Hypothalamus (tissue), 51 donors: ENCODE measurements around the gene LRRC8B.
"Not testable (repeated sequence)": the region's sequence is repeated elsewhere in the genome, so short reads cannot be mapped to it uniquely, and the experiment has no call there.

ENCODE experiments used
- DNase-seq, 51 donors: peaks; one replicate each; lab custom pipeline; 2025; lab: John Stamatoyannopoulos, UW

The LRRC8B gene

DNA sequence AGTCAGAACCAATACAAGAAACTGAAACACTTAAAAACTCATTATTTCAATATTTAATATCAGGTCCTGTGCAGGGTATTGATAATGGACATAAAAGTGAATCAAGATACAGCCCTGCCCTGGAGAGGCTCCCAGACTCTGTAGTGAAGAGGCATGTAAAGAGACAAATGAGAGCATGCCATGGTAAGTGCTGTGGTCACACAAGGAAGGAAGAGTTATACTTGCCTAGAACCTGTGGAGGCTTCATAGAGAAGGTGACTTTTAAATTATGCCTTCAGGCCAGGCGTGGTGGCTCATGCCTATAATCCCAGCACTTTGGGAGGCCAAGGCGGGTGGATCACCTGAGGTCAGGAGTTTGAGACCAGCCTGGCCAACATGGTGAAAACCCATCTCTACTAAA is 105.0 kb downstream of the LRRC8B start:
- DNase-seq: not testable (repeated sequence)

DNA sequence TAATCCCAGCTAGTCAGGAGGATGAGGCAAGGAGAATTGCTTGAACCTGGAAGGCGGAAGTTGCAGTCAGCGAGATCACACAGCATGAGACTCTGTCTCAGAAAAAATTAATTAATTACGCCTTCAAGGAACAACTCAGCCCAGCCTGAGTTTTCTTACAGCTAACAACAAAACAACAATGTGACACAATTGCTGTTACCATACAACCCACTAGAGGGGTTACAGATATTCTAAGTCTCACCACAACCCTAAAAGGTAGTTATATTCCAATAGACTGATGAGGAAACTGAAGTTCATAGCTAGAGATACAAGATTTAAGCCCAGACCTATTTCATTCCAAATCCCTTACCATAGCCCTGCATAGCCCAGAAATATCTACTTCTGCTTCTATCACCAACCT is 105.4 kb downstream of the LRRC8B start:
- no peak for DNase-seq

DNA sequence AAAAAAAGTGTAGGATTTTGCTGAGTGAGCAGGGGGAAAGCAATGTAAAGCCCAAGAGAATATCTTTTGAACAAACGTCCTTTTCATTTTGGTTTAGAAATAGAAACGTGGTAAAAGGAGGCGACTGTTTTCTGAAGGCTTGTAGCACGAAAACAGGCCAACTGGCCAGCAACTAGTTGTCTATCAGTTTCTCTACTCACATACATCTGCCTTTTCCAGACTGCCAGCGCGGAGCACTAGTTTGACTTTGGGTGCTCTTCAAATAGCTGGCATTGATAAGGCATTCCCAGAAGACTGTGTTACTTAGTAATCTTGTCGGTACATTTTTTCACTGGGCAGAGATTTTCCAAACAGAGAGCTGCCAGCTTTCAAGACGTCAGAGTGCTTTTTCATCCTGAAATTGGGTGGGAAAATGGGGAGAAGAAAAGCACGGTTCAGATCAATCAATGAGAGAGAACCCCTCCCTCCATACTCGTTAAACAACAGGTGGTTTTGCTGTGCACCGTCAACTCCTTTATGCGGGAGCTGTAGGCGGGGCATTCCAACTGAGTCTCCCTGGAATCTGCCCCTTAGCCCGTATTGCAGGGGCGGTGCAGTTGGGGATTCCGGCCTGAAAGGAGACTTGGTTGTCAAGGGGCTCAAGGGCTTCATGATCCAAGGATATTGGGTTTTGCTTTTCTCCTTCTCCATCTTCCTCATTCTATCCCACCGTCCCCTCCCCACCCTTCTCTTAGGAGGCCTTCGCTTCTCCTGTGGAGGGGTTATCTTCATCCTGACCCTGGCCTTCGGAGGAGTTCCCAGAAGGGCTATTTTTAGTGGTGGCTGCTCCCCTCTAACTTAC is 107.4 kb downstream of the LRRC8B start:
- peak in 20 of 51 donors; percentile 20 to 86 (median 46) for DNase-seq

DNA sequence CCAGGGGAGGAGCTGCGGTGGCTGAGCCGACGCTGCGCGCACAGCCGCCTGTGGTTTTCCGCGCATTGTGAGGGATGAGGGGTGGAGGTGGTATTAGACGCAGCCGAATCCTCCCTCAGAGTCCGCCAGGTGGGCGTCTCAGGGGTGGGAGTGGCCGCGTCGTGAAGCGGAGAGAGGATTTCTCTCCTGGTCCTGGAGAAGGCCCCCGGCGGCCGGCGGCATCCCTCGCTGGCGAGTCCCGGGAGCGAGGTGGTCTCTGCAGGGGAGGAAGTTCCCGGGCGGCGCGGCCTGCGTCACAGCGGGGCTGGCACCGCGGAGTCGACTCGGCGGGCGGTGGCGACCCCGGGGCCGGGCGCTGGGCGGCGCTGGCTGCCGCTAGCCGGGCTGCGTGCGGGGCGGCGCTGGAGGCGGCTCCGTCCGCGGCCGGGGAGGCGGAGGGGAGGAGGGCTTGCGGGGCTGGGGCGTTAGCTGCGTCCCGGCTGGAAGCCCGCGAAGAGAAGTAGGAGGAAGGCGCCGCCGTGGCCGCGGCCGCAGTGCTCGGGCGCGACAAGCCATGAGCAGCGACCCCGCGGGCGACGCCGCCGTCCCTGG is 108.1 kb downstream of the LRRC8B start, which contains the start of gene LRRC8C:
Gene LRRC8C, plus strand, starts transcription at position 464 of the 591 bp plus-strand sequence. CDS start 53,354 bp downstream, outside the sequence.
- DNase-seq: peak in 50 of 51 donors; percentile 43 to 96 (median 79)

DNA sequence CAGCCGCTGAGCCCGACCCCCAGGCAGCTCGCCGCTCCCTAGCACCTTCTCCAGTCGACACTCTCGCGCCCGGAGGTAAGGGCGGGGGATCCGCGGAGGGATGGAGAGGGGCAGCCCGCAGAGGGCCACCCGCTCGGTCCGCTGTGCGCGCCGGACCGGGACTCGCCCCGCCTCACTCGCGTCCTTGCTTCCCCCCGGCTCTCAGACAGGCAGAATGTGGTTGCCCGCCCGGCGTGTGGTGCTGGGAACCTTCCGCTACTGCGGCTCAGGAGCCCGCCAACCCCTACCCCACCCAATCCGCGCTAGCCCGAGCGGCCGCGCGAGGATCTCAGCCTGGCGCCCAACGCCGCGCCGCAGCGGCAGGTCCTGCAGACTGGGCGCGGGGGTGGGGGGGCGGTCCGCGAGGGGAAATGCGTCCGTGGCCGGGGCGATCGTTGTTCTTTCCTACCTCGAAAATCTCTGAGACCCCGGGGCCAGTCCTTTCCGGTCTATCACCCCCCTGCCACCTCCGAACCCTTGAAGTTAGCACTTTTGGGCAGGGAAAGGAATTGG is 108.7 kb downstream of the LRRC8B start:
- DNase-seq: peak in 31 of 51 donors; percentile 33 to 83 (median 60)

DNA sequence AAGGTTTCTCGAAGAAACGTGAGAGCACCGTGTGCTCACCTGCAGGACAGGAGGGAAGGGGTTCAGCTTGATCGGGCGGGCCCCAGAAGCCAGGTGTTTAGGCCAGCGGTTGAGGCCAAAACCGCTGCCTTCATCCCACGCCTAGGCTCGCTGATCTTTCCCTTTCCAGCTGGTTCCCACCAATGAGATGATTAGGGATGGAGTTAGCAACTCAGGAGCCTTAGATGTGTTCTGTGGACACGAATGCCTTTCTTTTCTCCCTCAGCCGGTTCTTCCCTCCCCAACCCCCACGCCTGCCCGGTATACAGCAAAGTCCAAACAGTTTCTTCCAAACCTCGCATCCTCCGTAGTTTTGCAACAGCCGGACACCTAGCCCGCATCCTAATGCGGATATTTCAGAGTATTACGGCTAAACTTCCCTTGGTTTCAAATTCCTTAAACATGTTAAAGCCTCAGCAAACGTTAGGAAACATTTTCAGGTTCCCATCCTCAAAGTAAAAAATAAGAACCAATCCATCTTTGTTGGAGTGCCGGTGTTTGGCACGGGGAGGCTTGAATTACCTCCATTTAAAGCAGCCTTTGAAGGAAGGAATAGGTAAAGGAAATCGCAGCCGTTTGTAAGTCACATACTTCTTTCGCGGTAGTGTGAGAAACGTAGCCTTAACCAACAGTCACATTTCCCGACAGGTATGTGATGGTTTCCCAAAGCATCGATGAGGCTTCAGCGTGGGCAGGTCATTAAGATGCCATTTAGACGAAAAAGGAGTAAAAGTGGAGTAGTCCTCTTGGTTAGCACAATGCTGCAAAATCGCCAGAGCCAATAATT is 109.4 kb downstream of the LRRC8B start:
- DNase-seq: peak in 11 of 51 donors; percentile 11 to 78 (median 38)

DNA sequence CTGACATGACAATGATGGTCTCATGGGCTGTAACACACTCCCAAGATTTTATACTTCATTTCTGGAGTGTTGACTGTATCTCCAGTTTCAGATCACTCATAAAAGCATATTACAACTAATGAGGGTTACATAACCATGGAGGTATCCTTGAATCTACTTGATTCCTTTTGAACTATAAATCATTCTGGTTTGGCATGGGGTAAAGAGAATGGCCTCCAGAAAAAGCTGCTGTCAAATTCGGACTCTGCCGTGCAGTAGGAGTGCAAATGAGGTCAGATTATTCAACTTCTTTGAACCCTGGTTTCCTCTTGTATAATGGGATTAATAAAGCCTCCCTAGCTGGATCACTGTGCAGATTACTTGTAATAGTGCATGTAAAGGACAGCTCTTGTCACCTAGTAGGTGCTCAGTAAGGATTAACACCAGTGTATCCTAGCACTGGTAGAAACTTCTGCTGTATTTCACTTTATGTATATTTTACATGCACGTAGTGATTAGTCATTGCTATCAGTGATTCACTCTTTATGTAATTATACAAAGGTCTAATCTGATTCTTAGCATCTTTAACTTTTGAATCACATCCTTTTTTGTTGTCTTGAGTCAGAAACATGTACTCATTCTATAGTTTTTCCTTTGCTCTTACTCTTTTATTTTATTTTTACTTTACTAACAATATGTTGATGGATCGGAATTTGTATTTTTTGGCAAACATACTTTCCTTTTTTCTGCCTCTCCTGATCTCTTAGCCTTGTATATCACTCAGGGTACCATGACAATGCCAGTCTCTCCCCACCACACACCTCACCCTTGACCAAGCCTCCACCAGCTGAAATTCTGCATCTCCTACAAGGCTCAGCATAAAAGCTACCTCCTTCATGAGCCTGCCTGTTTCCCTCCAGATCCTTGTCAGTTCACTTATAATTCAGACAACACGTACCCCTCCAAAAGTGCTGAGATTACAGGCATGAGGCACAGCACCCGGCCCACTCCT is 111.5 kb downstream of the LRRC8B start:
- no peak for DNase-seq

DNA sequence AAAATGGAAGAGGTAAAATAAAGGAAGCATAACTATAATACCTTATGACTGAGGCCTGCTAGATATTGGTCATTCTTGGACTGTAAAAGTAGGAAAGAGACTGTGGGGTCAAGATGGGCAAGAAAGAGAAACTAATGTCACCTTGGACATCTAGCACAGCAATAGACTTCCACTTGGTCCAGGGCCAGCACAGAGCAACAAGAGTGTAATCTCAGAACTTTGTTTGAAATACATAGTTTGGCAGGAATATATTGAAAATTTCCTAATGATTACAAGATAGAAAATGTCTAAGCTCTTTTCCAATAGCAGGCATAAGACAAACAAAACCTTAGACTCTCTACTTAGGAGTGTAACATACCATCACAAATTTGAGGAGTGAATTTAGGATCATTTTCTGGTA is 112.9 kb downstream of the LRRC8B start:
- no peak for DNase-seq

DNA sequence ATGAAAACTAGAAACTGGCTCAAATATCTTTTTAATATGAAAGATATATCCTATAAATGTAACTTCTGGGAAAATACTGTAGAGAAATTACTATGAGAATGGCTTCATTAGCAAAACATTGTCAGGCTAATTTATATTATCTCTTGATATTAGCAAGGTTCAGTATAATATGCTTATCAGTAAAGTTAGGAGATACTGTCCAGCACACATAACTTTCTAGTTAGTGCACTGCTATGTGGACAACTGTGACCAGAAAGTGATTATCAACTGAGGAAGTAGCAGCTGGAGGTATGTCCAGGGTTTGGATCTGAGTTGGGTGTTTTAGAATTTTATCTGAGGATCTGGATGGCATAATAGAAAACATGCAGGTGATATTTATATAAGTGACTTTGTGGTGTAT is 115.8 kb downstream of the LRRC8B start:
- DNase-seq: no peak

DNA sequence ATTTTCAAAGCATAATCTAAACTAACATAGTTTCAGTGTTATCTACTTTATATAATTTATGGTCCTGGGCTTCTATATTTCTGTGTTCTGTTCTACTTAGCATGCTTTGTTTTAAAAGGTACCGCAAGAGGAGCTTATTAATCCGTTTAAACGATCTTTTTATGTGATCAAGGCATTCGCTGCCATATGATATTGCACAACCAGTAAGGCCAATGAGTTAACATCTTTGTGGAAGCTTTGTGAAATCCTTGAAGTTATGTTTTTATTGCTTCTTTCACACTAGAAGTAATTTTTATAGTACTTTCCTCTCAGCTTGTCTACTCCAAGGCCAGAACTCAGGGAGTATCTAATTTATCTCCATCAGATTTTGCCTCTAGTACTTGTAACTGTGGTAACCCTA is 117.2 kb downstream of the LRRC8B start:
- no peak for DNase-seq

DNA sequence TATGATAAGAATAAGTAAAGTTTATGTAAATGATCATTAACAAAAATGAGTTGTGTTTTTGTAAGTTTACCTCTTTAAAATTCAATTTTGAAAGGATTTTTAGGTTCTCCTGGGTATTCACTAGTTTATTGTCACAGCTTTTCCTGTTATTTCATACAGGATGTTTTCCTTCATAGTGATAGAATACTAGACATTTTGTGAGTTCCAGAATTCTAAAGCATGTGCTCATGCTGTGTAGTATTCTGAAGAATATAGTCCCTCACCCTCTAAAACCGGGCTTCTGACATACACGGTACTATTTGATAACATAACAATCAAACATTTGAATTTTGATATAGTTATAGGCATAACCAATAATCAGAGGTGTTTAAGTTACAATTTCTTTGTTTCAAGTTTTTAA is 118.9 kb downstream of the LRRC8B start:
- DNase-seq: no peak

DNA sequence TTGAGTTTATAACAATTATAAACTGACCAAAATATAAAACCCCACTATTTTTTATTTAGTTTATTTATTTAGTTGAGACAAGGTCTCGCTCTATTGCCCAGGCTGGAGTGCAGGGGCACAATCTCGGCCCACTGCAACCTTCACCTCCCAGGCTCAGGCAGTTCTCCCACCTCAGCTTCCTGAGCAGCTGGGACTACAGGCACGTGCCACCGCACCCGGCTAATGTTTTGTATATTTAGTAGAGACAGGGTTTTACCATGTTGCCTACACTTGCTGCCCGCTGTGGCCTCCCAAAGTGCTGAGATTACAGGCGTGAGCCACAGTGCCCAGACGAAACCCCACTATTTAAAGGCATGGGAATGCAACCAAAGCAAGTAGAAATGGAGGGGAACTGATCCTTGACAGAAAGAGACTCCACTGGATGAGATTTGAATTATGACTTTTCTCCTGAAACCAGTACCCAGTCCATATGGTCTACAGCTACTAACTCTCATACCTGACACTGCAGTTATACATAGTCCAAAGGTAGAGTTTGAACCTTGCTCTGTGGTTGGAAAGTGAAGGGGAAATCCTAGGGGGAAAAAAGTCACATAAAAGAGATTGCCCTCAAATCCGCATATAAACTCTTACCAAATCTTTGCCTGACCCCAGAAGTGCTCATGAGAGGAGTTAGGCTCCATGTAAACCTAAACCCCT is 119.6 kb downstream of the LRRC8B start:
- no peak for DNase-seq

DNA sequence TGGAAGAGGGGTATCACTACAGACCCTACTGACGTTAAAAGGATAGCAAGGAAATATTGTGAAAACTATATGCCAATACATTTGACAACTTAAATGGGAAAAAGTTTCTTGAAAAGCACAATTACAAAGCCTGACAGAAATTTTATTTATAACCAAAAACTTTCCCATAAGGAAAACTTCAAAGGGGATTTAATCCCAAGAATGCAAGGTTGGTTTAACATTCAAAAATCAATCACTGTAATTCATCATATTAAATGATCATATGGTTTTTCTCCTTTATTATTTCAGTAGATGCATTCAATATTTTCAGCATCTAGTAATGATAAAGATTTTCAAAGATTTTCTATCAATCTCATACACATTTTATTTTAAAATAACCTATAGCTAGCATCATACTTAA is 121.6 kb downstream of the LRRC8B start:
- DNase-seq: no peak
